Epithelial cell of esophagus (primary cell): ENCODE data around the gene FBXO27.

Experiments used
- DNase-seq: peaks from one replicate; pipeline ENCODE4 v3.0.0; 2010; ENCODE audit warnings: low read depth
- H3K4me3 ChIP-seq: 2 replicates; pipeline ENCODE4 v1.5.1; 2011; ENCODE audit warnings: mild to moderate bottlenecking, low read length, control low read depth
- TF ChIP-seq, protein P1 (sequence below): IDR thresholded peaks from 2 replicates; pipeline ENCODE4 v1.5.1; 2011; ENCODE audit warnings: low read depth, mild to moderate bottlenecking, low read length, control low read depth, inconsistent platforms; ENCODE audit not compliant: insufficient read depth; ENCODE audit errors: missing control alignments

Gene FBXO27

DNA sequence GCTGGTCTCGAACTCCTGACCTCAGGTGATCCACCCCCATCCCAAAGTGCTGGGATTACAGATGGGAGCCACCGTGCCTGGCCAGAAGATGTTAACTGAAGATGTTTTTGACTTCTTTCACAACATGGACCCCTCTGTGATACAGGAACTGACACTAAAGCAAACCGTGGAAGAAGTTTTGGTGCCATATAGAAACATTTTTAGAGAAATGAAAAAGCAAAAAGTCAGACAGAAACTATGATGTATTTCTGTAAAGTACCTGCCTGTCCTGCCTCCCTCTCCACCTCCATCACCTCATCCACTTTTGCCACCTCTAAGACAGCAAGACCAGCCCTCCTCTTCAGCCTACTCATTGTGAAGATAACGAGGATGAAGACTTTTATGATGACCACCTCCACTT, 11.3 kb downstream of the FBXO27 start:
- TF ChIP-seq, protein P1, sequence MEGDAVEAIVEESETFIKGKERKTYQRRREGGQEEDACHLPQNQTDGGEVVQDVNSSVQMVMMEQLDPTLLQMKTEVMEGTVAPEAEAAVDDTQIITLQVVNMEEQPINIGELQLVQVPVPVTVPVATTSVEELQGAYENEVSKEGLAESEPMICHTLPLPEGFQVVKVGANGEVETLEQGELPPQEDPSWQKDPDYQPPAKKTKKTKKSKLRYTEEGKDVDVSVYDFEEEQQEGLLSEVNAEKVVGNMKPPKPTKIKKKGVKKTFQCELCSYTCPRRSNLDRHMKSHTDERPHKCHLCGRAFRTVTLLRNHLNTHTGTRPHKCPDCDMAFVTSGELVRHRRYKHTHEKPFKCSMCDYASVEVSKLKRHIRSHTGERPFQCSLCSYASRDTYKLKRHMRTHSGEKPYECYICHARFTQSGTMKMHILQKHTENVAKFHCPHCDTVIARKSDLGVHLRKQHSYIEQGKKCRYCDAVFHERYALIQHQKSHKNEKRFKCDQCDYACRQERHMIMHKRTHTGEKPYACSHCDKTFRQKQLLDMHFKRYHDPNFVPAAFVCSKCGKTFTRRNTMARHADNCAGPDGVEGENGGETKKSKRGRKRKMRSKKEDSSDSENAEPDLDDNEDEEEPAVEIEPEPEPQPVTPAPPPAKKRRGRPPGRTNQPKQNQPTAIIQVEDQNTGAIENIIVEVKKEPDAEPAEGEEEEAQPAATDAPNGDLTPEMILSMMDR = no peak
- DNase-seq = no peak
- no peak overlapping the region for H3K4me3 ChIP-seq

DNA sequence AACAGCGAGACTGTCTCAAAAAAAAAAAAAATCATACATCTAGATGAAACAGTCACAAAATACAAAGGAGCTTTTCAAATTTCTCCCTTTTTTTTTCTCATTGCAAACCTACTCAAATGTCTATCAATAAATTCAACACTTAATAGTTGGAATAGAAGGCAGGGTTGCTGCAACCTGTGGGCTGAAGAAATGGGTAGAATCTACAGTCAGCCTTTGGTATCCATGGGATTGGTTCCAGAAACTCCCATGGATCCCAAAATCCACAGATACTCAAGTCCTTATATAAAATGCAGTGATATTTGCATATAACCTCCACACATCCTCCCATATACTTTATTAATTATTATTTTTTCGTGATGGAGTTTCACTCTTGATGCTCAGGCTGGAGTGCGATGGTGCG, 14.7 kb downstream of the FBXO27 start:
- TF ChIP-seq, protein P1 = no peak
- DNase-seq = no peak
- H3K4me3 ChIP-seq = no peak overlapping the region

DNA sequence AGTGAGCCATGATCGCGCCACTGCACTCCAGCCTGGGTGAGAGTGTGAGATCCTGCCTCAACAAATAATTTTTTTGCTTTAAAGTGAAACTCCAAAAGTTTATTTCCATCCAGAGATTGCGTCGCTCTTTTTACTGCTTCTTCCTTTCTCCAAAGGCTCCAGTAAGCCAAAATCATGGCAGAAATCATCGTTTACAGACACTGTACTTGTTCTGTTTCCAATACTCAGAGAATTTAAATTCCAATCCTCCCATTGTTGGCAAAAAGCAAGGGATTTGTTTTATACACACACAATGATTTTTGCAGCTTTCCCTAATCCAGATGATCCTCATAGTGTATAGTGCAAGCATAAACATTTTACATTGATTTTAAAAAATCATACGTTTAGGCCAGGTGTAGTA, 15.3 kb downstream of the FBXO27 start:
- DNase-seq = no peak
- TF ChIP-seq, protein P1 = no peak
- no peak overlapping the region for H3K4me3 ChIP-seq

DNA sequence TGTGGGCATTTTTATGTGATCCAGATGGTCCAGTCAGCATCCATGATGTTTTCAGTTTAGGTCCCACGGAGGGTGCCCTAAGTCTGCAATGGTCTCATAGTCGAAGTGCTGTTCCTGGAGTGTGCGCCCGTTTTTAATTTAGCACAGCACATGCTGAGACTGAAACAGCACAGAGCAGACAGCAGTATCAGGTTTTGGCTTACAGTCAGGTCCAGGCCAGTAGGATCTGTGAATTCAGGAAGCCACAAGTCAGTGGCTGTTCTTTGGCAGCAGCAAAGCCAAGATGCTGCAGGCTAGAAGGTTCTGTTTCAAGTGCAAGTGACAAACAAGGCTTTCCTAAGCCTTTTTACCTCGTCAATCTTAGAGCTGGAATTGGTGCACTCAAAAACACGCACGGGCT, 18.3 kb downstream of the FBXO27 start:
- no peak overlapping the region for H3K4me3 ChIP-seq
- DNase-seq = peak; percentile 5
- TF ChIP-seq, protein P1 = no peak

DNA sequence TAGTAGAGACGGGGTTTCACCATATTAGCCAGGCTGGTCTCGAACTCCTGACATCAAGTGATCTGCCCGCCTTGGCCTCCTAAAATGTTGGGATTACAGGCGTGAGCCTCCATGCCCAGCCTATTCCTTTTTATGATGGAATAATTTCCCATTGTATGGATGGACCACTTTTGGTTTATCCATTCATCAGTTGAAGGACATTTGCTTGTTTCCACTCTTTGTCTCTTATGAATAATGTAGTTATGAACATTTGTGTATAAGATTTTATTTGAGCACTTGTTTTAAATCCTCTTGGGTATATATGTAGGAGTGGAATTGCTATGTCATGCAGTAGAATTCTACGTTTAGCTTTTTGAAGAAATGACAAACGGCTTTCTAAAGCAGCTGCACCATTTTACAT, 23.3 kb downstream of the FBXO27 start:
- no peak overlapping the region for H3K4me3 ChIP-seq
- TF ChIP-seq, protein P1 = no peak
- no peak for DNase-seq

DNA sequence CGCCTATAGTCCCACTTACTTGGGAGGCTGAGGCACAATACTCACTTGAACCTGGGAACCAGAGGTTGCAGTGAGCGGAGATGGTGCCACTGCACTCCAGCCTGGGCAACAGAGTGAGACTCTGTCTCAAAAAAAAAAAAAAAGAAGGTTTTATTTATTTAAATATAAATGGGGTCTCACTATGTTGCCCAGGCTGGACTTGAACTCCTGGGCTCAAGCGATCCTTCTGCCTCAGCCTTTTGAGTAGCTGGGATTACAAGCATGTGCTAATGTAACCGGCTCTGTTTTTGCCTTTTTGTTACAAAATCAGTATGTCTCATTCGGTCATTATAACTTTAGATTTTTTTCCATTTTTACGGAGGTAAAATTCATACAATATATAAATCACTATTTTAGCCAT, 24.2 kb downstream of the FBXO27 start:
- TF ChIP-seq, protein P1 = no peak
- no peak overlapping the region for H3K4me3 ChIP-seq
- no peak for DNase-seq

DNA sequence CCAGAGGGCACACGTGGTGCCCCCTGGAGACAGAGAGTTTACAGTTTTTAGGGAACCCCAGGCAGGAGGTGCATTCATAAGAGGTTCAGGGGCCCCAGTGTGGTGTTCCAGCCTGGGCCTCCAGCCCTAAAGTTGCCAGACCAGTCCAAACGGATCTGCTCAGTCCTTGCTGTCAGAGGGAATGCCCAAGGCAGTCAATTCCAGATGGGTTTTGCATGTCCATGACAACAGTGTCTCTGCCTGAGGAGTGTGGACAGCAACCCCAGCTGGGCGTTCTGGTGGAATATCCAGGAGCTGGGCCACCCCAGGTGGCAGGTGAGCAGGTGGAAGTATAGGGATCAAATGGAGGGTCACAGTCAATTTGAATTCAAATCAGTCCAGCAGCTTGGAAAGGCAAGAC, 25.3 kb downstream of the FBXO27 start:
- H3K4me3 ChIP-seq = no peak overlapping the region
- DNase-seq = peak; percentile 23
- TF ChIP-seq, protein P1 = no peak
